Measurements from ENCODE around the gene SCLY.

SCLY gene

DNA sequence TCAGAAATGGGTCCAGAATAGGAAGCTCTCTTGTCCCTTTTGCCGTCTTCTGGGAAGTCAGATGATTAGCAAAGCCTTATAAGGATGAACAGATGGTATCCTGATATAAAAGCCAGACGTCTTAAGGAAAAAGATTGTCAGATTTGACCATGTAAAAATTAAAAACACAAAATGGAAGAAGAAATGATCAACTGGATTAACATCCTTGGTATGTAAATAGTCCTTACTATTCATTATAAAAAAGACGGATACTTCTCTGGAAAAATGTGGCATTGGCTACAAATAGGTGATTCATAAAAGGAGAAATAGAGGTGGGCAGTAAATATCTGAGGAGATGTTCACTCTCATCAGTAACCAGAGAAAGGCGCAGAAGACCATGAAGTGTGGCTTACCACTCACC is 33.7 kb upstream of the SCLY start:
- TF ChIP-seq, protein P1, sequence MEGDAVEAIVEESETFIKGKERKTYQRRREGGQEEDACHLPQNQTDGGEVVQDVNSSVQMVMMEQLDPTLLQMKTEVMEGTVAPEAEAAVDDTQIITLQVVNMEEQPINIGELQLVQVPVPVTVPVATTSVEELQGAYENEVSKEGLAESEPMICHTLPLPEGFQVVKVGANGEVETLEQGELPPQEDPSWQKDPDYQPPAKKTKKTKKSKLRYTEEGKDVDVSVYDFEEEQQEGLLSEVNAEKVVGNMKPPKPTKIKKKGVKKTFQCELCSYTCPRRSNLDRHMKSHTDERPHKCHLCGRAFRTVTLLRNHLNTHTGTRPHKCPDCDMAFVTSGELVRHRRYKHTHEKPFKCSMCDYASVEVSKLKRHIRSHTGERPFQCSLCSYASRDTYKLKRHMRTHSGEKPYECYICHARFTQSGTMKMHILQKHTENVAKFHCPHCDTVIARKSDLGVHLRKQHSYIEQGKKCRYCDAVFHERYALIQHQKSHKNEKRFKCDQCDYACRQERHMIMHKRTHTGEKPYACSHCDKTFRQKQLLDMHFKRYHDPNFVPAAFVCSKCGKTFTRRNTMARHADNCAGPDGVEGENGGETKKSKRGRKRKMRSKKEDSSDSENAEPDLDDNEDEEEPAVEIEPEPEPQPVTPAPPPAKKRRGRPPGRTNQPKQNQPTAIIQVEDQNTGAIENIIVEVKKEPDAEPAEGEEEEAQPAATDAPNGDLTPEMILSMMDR (IDR thresholded peaks at IDR 0.05; ENCODE audit: insufficient read depth, low read length, missing control alignments): no peak
- DNase-seq (ENCODE audit: low read depth, low spot score): peak; percentile 31

DNA sequence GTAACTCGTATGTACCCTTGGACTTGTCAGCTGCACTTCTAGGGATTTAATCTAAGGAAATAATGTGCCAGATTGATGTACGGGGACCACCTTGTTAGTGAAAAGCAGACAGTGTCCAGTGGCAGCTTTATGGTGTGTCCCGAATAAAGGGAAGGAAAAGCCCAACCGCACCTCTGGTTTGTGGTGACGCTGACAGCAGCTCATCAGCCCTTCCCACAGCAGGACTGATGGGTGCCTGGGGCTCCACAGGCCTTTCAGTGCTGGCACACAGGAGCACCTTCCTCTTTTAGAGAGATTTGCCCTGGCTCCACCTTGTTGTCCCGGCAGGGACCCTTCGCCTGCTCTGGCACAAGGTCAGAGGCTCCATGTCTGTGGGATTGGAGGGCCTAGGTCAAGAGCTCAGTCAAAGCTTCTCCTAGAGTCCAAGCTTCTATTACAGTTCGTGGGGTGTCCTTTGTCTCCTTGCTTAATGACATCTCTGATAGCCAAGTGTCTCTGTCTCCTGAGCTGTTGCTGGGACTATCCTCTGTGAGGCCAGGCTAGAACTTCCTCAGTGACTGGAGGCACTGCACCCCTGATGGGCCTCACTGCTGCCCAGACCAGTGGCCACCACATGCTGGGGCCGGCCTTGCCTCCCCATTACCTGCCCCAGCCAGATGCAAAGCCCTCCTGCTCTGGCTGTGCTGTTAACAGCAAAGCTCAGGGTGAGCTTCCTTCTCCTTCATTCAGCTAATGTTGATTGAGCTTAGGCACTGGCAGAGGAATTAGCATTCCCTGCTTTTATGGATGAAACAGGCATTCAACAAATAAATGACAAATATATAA is 33.0 kb upstream of the SCLY start:
- TF ChIP-seq, protein P1 (IDR thresholded peaks at IDR 0.05; ENCODE audit: insufficient read depth, low read length, missing control alignments): no peak
- no peak overlapping the region for H3K4me3 ChIP-seq (ENCODE audit: low read depth, low read length)
- DNase-seq (ENCODE audit: low read depth, low spot score): no peak
- ChIA-PET POLR2A (interaction anchor here (0.6 to 1.2 kb wide), 2 partner anchors 33 to 62 kb away, joined by 3 read pairs; partner anchors contain the start of gene SCLY), CTCF (interaction anchor here (0.9 to 2.2 kb wide), 4 partner anchors 9 to 104 kb away, joined by 3 to 8 read pairs (median 7); no protein-coding TSS in a partner anchor)

More for the DNA sequence above, 33.7 kb upstream of the SCLY start:
- ChIA-PET CTCF (interaction anchor here (0.9 to 2.2 kb wide), 3 partner anchors 8 to 12 kb away, joined by 3 to 7 read pairs (median 7); no protein-coding TSS in a partner anchor), POLR2A (interaction anchor here (1.2 kb wide), 1 partner anchor 34 kb away, joined by 3 read pairs; the partner anchor contains the start of gene SCLY)
- no peak overlapping the region for H3K4me3 ChIP-seq (ENCODE audit: low read depth, low read length)

DNA sequence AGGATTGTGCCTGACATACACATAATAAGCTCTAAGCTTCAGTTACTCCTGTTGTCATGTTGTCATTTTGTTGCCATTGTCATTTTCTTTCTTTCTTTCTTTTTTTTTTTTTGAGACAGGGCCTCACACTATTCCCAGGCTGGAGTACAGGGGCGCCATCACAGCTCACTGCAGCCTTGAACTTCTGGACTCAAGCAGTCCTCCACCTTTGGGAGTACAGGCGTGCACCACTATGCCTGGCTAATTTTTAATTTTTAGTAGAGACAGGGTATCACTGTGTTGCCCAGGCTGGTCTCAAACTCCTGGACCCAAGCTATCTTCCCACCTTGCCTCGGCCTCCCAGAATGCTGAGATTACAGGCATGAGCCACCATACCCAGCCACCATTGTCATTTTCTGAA is 30.9 kb upstream of the SCLY start:
- no peak for DNase-seq (ENCODE audit: low read depth, low spot score)
- no peak overlapping the region for H3K4me3 ChIP-seq (ENCODE audit: low read depth, low read length)
- ChIA-PET CTCF (interaction anchor here (0.6 to 1.0 kb wide), 2 partner anchors 106 to 202 kb away, joined by 3 to 5 read pairs; no protein-coding TSS in a partner anchor), POLR2A (interaction anchor here (0.6 kb wide), 1 partner anchor 10 kb away, joined by 3 read pairs; no protein-coding TSS in a partner anchor)
- TF ChIP-seq, protein P1 (IDR thresholded peaks at IDR 0.05; ENCODE audit: insufficient read depth, low read length, missing control alignments): no peak

DNA sequence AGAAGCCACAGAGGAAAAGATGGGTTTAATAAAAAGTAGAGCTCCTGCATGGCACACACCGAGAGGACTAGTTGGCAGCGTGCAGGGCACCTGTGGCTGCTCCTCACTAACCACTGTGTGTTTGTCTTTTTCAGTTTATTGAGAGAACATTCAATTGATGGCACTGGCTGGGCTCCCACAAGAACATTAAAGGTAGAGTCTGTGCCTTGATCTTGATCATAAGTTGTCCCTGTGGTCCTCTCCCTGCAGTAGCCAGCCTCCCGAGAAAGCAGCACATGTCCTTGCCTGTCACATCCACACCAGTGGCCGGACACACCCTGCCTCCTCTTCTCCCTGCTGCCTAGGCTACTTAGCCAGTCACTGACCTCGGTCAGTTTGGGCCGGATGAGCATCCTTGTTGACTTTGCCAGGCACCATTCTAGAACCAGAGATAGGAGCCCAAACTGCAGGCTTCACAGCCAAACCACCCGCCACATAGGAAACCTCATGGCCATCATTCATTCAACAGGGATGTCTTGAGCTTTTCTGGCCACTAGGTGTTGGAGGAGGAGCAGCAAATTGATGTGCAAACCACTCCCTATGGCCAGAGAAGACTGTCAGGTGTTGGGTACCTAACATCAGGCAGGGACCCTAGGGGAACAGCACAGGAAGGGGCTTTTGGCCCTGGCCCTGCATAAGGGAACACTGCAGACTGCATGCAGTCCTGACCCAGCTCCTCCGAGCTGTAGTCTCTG is 30.2 kb upstream of the SCLY start:
- ChIA-PET POLR2A (no interaction called here), CTCF (interaction anchor here (1.0 kb wide), 1 partner anchor 107 kb away, joined by 5 read pairs; no protein-coding TSS in a partner anchor)
- TF ChIP-seq, protein P1 (IDR thresholded peaks at IDR 0.05; ENCODE audit: insufficient read depth, low read length, missing control alignments): no peak
- H3K4me3 ChIP-seq (ENCODE audit: low read depth, low read length): no peak overlapping the region
- no peak for DNase-seq (ENCODE audit: low read depth, low spot score)

DNA sequence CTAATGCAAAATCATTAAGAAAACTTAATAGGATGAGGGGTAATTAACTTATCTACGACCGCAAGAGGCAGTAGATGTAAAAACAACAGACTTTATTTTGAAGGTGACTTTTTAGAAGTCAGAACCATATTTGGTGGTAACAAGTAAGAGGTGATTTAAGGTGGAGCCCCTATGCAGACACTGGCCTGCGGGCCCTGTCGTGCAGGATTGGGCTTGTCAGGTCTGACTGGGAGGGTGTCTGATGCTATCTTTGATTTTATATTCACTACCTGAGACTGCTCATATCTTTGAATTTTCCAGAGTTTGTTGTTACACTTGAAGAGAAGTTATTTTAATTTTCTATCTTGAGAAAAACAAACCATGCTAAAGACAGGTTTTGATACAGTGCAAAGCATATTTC is 29.1 kb upstream of the SCLY start:
- no peak overlapping the region for H3K4me3 ChIP-seq (ENCODE audit: low read depth, low read length)
- DNase-seq (ENCODE audit: low read depth, low spot score): no peak
- CTCF ChIA-PET: no interaction called here
- POLR2A ChIA-PET: no interaction called here
- TF ChIP-seq, protein P1 (IDR thresholded peaks at IDR 0.05; ENCODE audit: insufficient read depth, low read length, missing control alignments): no peak
